ENCODE results near the gene PYGB.

The PYGB gene

GRCh38 chr20:25247956-25248785 lies at the start of gene PYGB:
PYGB (plus strand) TSS chr20:25248085; CDS start chr20:25248179, 94 bp downstream.
- FAIRE-seq, result no peak

GRCh38 chr20:25198663-25199383 lies 49.1 kb upstream of the PYGB start:
- no peak for FAIRE-seq

- no peak for FAIRE-seq
Observed at GRCh38 chr20:25199473-25200260, 48.2 kb upstream of the PYGB start.

- FAIRE-seq, result no peak
Observed at GRCh38 chr20:25203089-25203488, 44.8 kb upstream of the PYGB start.

- no peak for FAIRE-seq
Observed at GRCh38 chr20:25203871-25204320, 44.0 kb upstream of the PYGB start.

- FAIRE-seq, result no peak
Observed at GRCh38 chr20:25204550-25205276, 43.2 kb upstream of the PYGB start.

- FAIRE-seq, result no peak
Observed at GRCh38 chr20:25205277-25206062, 42.4 kb upstream of the PYGB start.

- no peak for FAIRE-seq
Observed at GRCh38 chr20:25206063-25206403, 41.9 kb upstream of the PYGB start.

- FAIRE-seq, result no peak
Observed at GRCh38 chr20:25206548-25206947, 41.3 kb upstream of the PYGB start.

- FAIRE-seq, result no peak
Observed at GRCh38 chr20:25207149-25207959, 40.5 kb upstream of the PYGB start.

GRCh38 chr20:25207960-25208534 lies 39.8 kb upstream of the PYGB start:
- no peak for FAIRE-seq

GRCh38 chr20:25209400-25209799 lies 38.5 kb upstream of the PYGB start:
- FAIRE-seq, result no peak

GRCh38 chr20:25209911-25210310 lies 38.0 kb upstream of the PYGB start:
- FAIRE-seq, result no peak

- FAIRE-seq, result no peak
Observed at GRCh38 chr20:25211273-25211672, 36.6 kb upstream of the PYGB start.

- FAIRE-seq, result no peak
Observed at GRCh38 chr20:25212242-25212641, 35.6 kb upstream of the PYGB start.

- no peak for FAIRE-seq
Observed at GRCh38 chr20:25213566-25214425, 34.1 kb upstream of the PYGB start.

- FAIRE-seq, result no peak
Observed at GRCh38 chr20:25214426-25214790, 33.5 kb upstream of the PYGB start.

GRCh38 chr20:25214819-25215218 lies 33.1 kb upstream of the PYGB start:
- FAIRE-seq, result no peak

GRCh38 chr20:25215521-25215920 lies 32.4 kb upstream of the PYGB start:
- FAIRE-seq, result no peak

All from islet of Langerhans (tissue), 1 donor.